Neutrophil (primary cell): ENCODE results near the gene SETBP1.

Experiments
- H3K27ac ChIP-seq: fragments of 200-600 bp; sonication (generic); 2 replicates; pipeline ENCODE4 v1.5.1; 2016; ENCODE audit warnings: mild to moderate bottlenecking, moderate library complexity
- H3K27me3 ChIP-seq: fragments of 200-600 bp; sonication (generic); 2 replicates; pipeline ENCODE4 v1.6.0; 2016; ENCODE audit warnings: mild to moderate bottlenecking
- H3K36me3 ChIP-seq: fragments of 200-600 bp; sonication (generic); 2 replicates; pipeline ENCODE4 v1.5.1; 2017
- H3K4me1 ChIP-seq, 2 experiments: fragments of 200-600 bp in 1 of 2; sonication (generic) in 1 of 2; 1 replicate in 1 of 2; 2 replicates in 1 of 2; pipeline versions ENCODE4 v1.5.1 to v1.6.1; 2013 to 2016; ENCODE audit warnings: low read depth in 1 of 2, low read length in 1 of 2, mild to moderate bottlenecking in 1 of 2, moderate library complexity in 1 of 2; ENCODE audit not compliant: control insufficient read depth in 1 of 2, insufficient read depth in 1 of 2
- H3K4me3 ChIP-seq, 2 experiments: fragments of 200-600 bp in 1 of 2; sonication (generic) in 1 of 2; 1 replicate in 1 of 2; 2 replicates in 1 of 2; pipeline ENCODE4 v1.5.1; 2013 to 2016; ENCODE audit warnings: low read depth in 1 of 2, low read length in 1 of 2, mild to moderate bottlenecking in 1 of 2, moderate library complexity in 1 of 2
- H3K9me3 ChIP-seq: fragments of 200-600 bp; sonication (generic); 2 replicates; pipeline ENCODE4 v1.5.1; 2016
- TF ChIP-seq, protein P1 (sequence below): fragments of 200-600 bp; sonication (generic); IDR thresholded peaks from 2 replicates; pipeline ENCODE4 v1.5.1; 2016; ENCODE audit warnings: antibody characterized with exemption

SETBP1 gene

DNA sequence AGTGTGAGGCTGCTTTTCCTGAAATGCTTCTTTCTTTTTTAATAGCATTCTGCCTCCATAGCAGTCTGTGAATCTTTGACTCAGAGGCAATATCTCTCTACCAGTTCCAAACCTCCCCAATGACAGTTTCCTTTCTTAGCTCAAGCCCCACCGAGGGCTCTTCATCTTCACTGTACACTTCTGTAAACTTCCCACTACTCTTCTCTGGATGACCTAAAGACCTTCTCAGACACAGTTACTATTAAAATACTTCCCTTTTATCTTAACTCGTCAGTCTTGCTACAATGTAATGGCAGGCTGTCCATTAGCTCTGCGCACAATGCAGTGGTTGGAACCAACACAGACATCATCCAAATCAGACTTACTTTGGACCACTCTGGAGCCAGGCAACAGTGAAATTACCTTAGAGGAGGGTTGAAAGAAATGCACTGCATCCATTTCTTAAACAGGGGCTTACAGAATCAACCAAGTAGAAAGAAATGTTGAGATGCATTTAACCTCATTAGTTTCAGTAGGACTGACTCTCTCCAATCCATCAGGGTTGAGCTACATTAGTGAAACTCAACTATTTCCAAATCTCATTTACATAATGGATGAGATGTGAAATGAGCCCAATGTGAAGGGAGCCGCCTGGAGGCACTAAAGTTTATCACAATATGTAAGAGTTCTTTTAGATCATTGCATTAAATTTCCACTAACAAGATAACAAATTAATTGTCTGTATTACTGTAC, 343.8 kb downstream of the SETBP1 start:
- TF ChIP-seq, protein P1, sequence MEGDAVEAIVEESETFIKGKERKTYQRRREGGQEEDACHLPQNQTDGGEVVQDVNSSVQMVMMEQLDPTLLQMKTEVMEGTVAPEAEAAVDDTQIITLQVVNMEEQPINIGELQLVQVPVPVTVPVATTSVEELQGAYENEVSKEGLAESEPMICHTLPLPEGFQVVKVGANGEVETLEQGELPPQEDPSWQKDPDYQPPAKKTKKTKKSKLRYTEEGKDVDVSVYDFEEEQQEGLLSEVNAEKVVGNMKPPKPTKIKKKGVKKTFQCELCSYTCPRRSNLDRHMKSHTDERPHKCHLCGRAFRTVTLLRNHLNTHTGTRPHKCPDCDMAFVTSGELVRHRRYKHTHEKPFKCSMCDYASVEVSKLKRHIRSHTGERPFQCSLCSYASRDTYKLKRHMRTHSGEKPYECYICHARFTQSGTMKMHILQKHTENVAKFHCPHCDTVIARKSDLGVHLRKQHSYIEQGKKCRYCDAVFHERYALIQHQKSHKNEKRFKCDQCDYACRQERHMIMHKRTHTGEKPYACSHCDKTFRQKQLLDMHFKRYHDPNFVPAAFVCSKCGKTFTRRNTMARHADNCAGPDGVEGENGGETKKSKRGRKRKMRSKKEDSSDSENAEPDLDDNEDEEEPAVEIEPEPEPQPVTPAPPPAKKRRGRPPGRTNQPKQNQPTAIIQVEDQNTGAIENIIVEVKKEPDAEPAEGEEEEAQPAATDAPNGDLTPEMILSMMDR: no peak
- H3K36me3 ChIP-seq: no peaks in the 10 kb centered on the region
- no peaks in the 10 kb centered on the region for H3K4me1 ChIP-seq
- H3K27ac ChIP-seq: no peak overlapping the region
- H3K9me3 ChIP-seq: no peaks in the 10 kb centered on the region
- no peak overlapping the region for H3K4me3 ChIP-seq
- H3K27me3 ChIP-seq: no peaks in the 10 kb centered on the region

DNA sequence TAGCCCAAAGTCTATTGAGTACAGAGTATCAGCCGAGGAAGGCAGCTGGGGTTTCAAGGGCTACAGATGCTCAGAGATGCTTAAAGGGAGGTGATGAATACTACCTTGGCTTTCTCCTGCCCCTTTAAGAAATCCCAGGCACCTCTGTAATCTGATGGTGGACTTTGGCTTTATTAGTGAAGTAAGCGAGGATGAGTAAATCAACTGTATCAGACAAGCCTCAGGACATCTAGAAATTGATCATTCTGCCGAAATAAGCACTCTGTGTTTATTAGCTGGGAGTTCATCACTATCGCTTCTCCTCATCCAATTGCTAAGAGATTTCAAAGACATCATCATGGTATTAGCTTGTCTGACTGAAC, 344.4 kb downstream of the SETBP1 start:
- no peaks in the 10 kb centered on the region for H3K9me3 ChIP-seq
- H3K4me3 ChIP-seq: no peak overlapping the region
- no peak overlapping the region for H3K27ac ChIP-seq
- no peaks in the 10 kb centered on the region for H3K36me3 ChIP-seq
- no peaks in the 10 kb centered on the region for H3K27me3 ChIP-seq
- TF ChIP-seq, protein P1: no peak
- H3K4me1 ChIP-seq: no peaks in the 10 kb centered on the region

DNA sequence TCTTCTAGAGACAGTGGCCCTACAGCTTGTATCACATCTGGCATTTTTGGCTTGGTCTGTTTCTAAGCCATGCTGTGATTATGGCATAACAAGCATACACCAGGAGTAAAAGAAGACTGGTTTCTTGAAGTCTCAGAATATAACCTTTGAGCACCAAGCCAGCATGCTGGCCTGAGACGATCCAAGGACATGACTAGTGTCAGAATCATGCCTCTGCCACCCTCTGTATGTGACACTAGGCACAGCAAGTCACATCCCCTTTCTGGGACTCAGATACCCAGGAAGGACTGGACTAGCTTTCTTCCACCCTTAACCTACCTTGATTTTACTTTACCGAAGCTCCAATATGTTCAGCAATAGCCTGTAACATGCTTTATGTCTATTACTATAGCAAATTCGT, 345.5 kb downstream of the SETBP1 start:
- Histone ChIP-seq H3K36me3 (no peaks in the 10 kb centered on the region), H3K9me3 (no peaks in the 10 kb centered on the region), H3K4me1 (no peaks in the 10 kb centered on the region), H3K27me3 (no peaks in the 10 kb centered on the region), H3K4me3 (no peak overlapping the region), H3K27ac (no peak overlapping the region)
- TF ChIP-seq, protein P1: no peak

DNA sequence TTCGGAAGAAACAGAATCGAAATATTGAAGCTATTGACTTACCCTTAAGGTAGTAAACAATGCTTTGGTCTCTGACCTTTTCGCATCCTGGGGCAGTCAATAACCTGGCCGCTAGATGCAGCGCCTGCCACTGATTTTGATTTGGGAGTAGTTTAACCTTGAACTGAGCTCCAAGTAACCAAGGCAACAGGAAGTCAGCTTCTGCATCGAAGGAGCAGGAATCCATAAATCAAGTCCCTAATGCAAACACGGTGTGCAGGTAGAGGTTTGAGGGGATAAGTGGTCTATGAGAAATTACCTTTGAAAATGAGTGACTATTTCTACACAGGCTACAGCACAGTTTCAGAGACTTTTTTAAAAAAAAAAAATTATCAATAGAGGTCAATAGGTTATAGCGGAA, 353.5 kb downstream of the SETBP1 start:
- H3K36me3 ChIP-seq: no peaks in the 10 kb centered on the region
- no peaks in the 10 kb centered on the region for H3K9me3 ChIP-seq
- TF ChIP-seq, protein P1: no peak
- no peak overlapping the region for H3K4me3 ChIP-seq
- H3K4me1 ChIP-seq: no peaks in the 10 kb centered on the region
- no peaks in the 10 kb centered on the region for H3K27me3 ChIP-seq
- H3K27ac ChIP-seq: no peak overlapping the region

DNA sequence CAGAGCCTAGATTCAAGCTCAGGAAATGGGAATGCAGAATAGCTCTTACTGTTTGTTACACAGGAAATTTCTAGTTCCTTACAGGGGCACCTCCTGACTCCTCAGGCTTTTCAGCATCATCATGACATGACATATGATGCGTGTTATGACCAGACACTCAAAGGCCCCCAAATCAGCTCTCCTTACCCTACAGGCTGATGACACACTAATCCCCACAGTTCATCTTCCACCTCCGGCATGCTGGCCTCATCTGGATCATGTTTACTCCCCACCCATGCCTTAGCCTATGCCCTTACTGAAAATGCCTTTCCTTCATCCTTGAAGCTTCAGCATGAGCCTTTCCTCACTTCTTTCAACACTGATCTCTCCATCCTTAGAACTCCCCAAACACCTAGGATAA, 356.9 kb downstream of the SETBP1 start:
- H3K27ac ChIP-seq: no peak overlapping the region
- H3K9me3 ChIP-seq: no peaks in the 10 kb centered on the region
- TF ChIP-seq, protein P1: no peak
- no peak overlapping the region for H3K4me3 ChIP-seq
- no peaks in the 10 kb centered on the region for H3K27me3 ChIP-seq
- no peaks in the 10 kb centered on the region for H3K36me3 ChIP-seq
- H3K4me1 ChIP-seq: peaks cover 7 to 8% of the 10 kb centered on the region in 2 experiments
